PFSK-1 (cell line): ENCODE results near the gene AP4B1.

Source experiments
- FOXP2 ChIP-seq: optimal IDR thresholded peaks from 2 replicates; pipeline ENCODE3; 2011; ENCODE audit warnings: borderline replicate concordance, control low read depth, inconsistent platforms; ENCODE audit not compliant: insufficient read depth; ENCODE audit errors: extremely low read length, extremely low read depth
- POLR2AphosphoS5 ChIP-seq: IDR thresholded peaks from 2 replicates; pipeline ENCODE4 v1.6.1; 2012; ENCODE audit warnings: low read depth, mild to moderate bottlenecking, control low read depth, low read length, moderate library complexity
- REST ChIP-seq, 2 experiments: IDR thresholded peaks; 2 replicates each; pipeline versions ENCODE4 v1.6.1 to v1.8.0; 2011 to 2012; ENCODE audit warnings: low read depth in 2 of 2, low read length in 2 of 2, control low read depth in 1 of 2, inconsistent platforms in 1 of 2, mild to moderate bottlenecking in 1 of 2, moderate library complexity in 1 of 2; ENCODE audit not compliant: insufficient read depth in 1 of 2
- SIN3A ChIP-seq: IDR thresholded peaks from 2 replicates; pipeline ENCODE4 v1.6.1; 2012; ENCODE audit warnings: mild to moderate bottlenecking, low read length, moderate library complexity, borderline replicate concordance; ENCODE audit not compliant: insufficient read depth
- TAF1 ChIP-seq: IDR thresholded peaks from 2 replicates; pipeline ENCODE4 v1.6.1; 2012; ENCODE audit warnings: low read length, control low read depth, borderline replicate concordance; ENCODE audit not compliant: insufficient read depth

GRCh38 chr1:113891631-113892220 lies 12.9 kb downstream of the AP4B1 start:
- TF ChIP-seq POLR2AphosphoS5 (no peak), REST (IDR thresholded peaks at IDR 0.05; ENCODE audit: insufficient read depth in 1 of 2, low read depth in 2 of 2, low read length in 2 of 2) (no peak), SIN3A (no peak), FOXP2 (no peak), TAF1 (no peak)
